Measurements from ENCODE around the gene MISP3. TPM values are rescaled to one million over a fixed set of nuclear protein-coding genes. Genes with fewer than 3 reads are reported as not detected.
"Not testable (repeated sequence)": the region's sequence is repeated elsewhere in the genome, so short reads cannot be mapped to it uniquely, and the experiment has no call there.

The MISP3 gene
- 0.35 and 3.3 TPM in 2 replicates for total RNA-seq (2014; rRNA removed; shearing (Covaris generic))

GRCh38 chr19:14072535-14073260, at the start of gene MISP3:
MISP3 (plus strand) TSS chr19:14072786; CDS start chr19:14073310, 524 bp downstream.
- no peak for DNase-seq (ENCODE audit: low spot score)

GRCh38 chr19:14023404-14024235, 49.0 kb upstream of the MISP3 start:
- peak; percentile 84 for DNase-seq (ENCODE audit: low spot score)

GRCh38 chr19:14026652-14027192, 45.9 kb upstream of the MISP3 start:
- not testable (repeated sequence) for DNase-seq (ENCODE audit: low spot score)

GRCh38 chr19:14027856-14028450, 44.6 kb upstream of the MISP3 start, which contains the start of gene RLN3:
RLN3 (plus strand) TSS chr19:14028148; CDS start chr19:14028205, 57 bp downstream.
- DNase-seq (ENCODE audit: low spot score): no peak

- DNase-seq (ENCODE audit: low spot score): no peak
Measured at GRCh38 chr19:14028901-14029300, 43.7 kb upstream of the MISP3 start.

GRCh38 chr19:14030997-14031718, 41.4 kb upstream of the MISP3 start:
- DNase-seq (ENCODE audit: low spot score): no peak

- peak; percentile 52 for DNase-seq (ENCODE audit: low spot score)
Measured at GRCh38 chr19:14031719-14032480, 40.7 kb upstream of the MISP3 start, which contains the start of gene IL27RA. IL27RA (plus strand) TSS chr19:14031762; CDS start chr19:14031873, 111 bp downstream.

GRCh38 chr19:14033946-14034345, 38.6 kb upstream of the MISP3 start:
- no peak for DNase-seq (ENCODE audit: low spot score)

- not testable (repeated sequence) for DNase-seq (ENCODE audit: low spot score)
Measured at GRCh38 chr19:14035159-14035558, 37.4 kb upstream of the MISP3 start.

GRCh38 chr19:14035706-14036105, 36.9 kb upstream of the MISP3 start:
- DNase-seq (ENCODE audit: low spot score): no peak

GRCh38 chr19:14039181-14039580, 33.4 kb upstream of the MISP3 start:
- no peak for DNase-seq (ENCODE audit: low spot score)

GRCh38 chr19:14042659-14043608, 29.7 kb upstream of the MISP3 start:
- peak; percentile 68 for DNase-seq (ENCODE audit: low spot score)

- DNase-seq (ENCODE audit: low spot score): not testable (repeated sequence)
Measured at GRCh38 chr19:14047866-14048265, 24.7 kb upstream of the MISP3 start.

GRCh38 chr19:14048443-14049153, 24.0 kb upstream of the MISP3 start:
- DNase-seq (ENCODE audit: low spot score): peak; percentile 50

- DNase-seq (ENCODE audit: low spot score): no peak
Measured at GRCh38 chr19:14050512-14050911, 22.1 kb upstream of the MISP3 start.

- DNase-seq (ENCODE audit: low spot score): not testable (repeated sequence)
Measured at GRCh38 chr19:14050961-14051360, 21.6 kb upstream of the MISP3 start.

GRCh38 chr19:14051980-14052379, 20.6 kb upstream of the MISP3 start:
- no peak for DNase-seq (ENCODE audit: low spot score)

GRCh38 chr19:14052470-14052869, 20.1 kb upstream of the MISP3 start:
- DNase-seq (ENCODE audit: low spot score): no peak

- DNase-seq (ENCODE audit: low spot score): no peak
Measured at GRCh38 chr19:14053032-14053431, 19.6 kb upstream of the MISP3 start.
